K562 (cell line): ENCODE measurements around the gene AFDN. TPM values are rescaled to one million over a fixed set of nuclear protein-coding genes. Genes with fewer than 3 reads are reported as not detected.
A peak's percentile ranks its signal among the peaks of the same experiment; 100 is the strongest.

ENCODE experiments used
- ATAC-seq: fragments of 200-7000 bp; cut with Tn5 transposase; 3 replicates; pipeline ENCODE4 v1.9.1; 2020; ENCODE audit warnings: moderate library complexity
- BruUV-seq: library from RNA; stranded (reverse); fragments of 400-500 nt; replicated peaks from 2 replicates; lab custom pipeline; 2021; lab: Mats Ljungman, UMichigan
- CTCF ChIA-PET: fragments of 300-600 bp; formaldehyde crosslinking; extraction: SDS; loops from one replicate; lab custom pipeline; 2021; ENCODE audit warnings: low intra/inter-chr PET ratio; lab: Yijun Ruan, JAX
- POLR2A ChIA-PET: fragments of 300-600, 350-650 bp; sonication (Branson Sonifier 250); formaldehyde crosslinking; extraction: SDS; loops from one replicate; lab custom pipeline; 2021; ENCODE audit warnings: antibody characterized with exemption, inconsistent platforms; lab: Yijun Ruan, JAX
- DNase-seq, 4 experiments: peaks; one replicate each; pipeline versions ENCODE4 v3.0.0 to v3.0.0-alpha.2; 2011 to 2018; ENCODE audit warnings: low spot score in 3 of 4, mixed read lengths in 3 of 4; ENCODE audit errors: extremely low read depth in 1 of 4
- FAIRE-seq: peaks from 2 replicates; lab custom pipeline; 2011; peaks lifted over from hg19 to GRCh38; lab: Jason Lieb, UNC
- H2AFZ ChIP-seq: 2 replicates; pipeline ENCODE4 v1.6.0; 2011; ENCODE audit warnings: low read depth, low read length, control low read depth, inconsistent platforms
- H3K27ac ChIP-seq: fragments of 200-600 bp; 3 replicates; pipeline ENCODE4 v1.8.0; 2011; ENCODE audit warnings: low read depth, mild to moderate bottlenecking, control low read depth, inconsistent platforms, low read length, moderate library complexity, mixed read lengths; ENCODE audit errors: extremely low read depth
- H3K27me3 ChIP-seq, 2 experiments: fragments of 300-600 bp in 1 of 2; 2 replicates in 1 of 2; 3 replicates in 1 of 2; pipeline versions ENCODE4 v1.6.0 to v1.8.0; 2011; ENCODE audit warnings: inconsistent platforms in 2 of 2, low read length in 2 of 2, mild to moderate bottlenecking in 1 of 2, mixed read lengths in 1 of 2, moderate library complexity in 1 of 2; ENCODE audit not compliant: control insufficient read depth in 2 of 2, insufficient read depth in 2 of 2
- H3K36me3 ChIP-seq: fragments of 300-600 bp; 3 replicates; pipeline ENCODE4 v1.8.0; 2011; ENCODE audit warnings: mild to moderate bottlenecking, low read length, inconsistent platforms; ENCODE audit not compliant: control insufficient read depth, insufficient read depth
- H3K4me1 ChIP-seq, 2 experiments: fragments of 200-600 bp in 1 of 2; replicated peaks in 1 of 2; 2 replicates in 1 of 2; 3 replicates in 1 of 2; pipeline versions ENCODE4 v1.5.1 to v1.8.0; 2011; ENCODE audit warnings: inconsistent platforms in 2 of 2, low read length in 2 of 2, mild to moderate bottlenecking in 1 of 2, mixed read lengths in 1 of 2, moderate library complexity in 1 of 2; ENCODE audit not compliant: control insufficient read depth in 2 of 2, insufficient read depth in 2 of 2
- H3K4me2 ChIP-seq: 2 replicates; pipeline ENCODE4 v1.6.1; 2011; ENCODE audit warnings: low read length, control low read depth, inconsistent platforms, mixed read lengths; ENCODE audit not compliant: insufficient read depth
- H3K4me3 ChIP-seq: fragments of 200-600 bp; sonication (generic), shearing (Covaris generic); 2 replicates; pipeline ENCODE4 v1.5.1; 2016; ENCODE audit warnings: control low read depth, inconsistent platforms
- H3K79me2 ChIP-seq: fragments of 200-600 bp; 3 replicates; pipeline ENCODE4 v1.8.0; 2011; ENCODE audit warnings: low read length, inconsistent platforms; ENCODE audit not compliant: control insufficient read depth, insufficient read depth
- H3K9ac ChIP-seq, 2 experiments: 2 replicates each; pipeline versions ENCODE4 v1.6.0 to v1.6.1; 2011; ENCODE audit warnings: low read depth in 2 of 2, low read length in 2 of 2, control low read depth in 1 of 2, inconsistent platforms in 1 of 2, mild to moderate bottlenecking in 1 of 2, mixed read lengths in 1 of 2; ENCODE audit not compliant: insufficient read depth in 1 of 2
- H3K9me1 ChIP-seq: one replicate; pipeline ENCODE4 v1.6.0; 2011; ENCODE audit warnings: inconsistent platforms, mild to moderate bottlenecking, low read length, moderate library complexity; ENCODE audit not compliant: control insufficient read depth, insufficient read depth
- H3K9me3 ChIP-seq: replicated peaks from 2 replicates; pipeline ENCODE4 v1.5.1; 2011; ENCODE audit warnings: low read depth, low read length, inconsistent platforms; ENCODE audit not compliant: control insufficient read depth, insufficient read depth
- H4K20me1 ChIP-seq: replicated peaks from 2 replicates; pipeline ENCODE4 v1.6.1; 2011; ENCODE audit warnings: low read length, inconsistent platforms, mixed read lengths; ENCODE audit not compliant: control insufficient read depth, insufficient read depth
- C11orf30 ChIP-seq: fragments of 450-650 bp; IDR thresholded peaks from 2 replicates; pipeline ENCODE4 v1.6.1; 2016; ENCODE audit warnings: low read depth, mild to moderate bottlenecking
- CBX2 ChIP-seq: fragments of 200-600 bp; sonication (generic); IDR thresholded peaks from one replicate; pipeline ENCODE4 v1.6.1; 2012; ENCODE audit warnings: mild to moderate bottlenecking, low read length, inconsistent platforms; ENCODE audit not compliant: insufficient read depth, poor library complexity, severe bottlenecking
- RUNX1 ChIP-seq: sonication (generic); IDR thresholded peaks from 2 replicates; pipeline ENCODE4 v1.6.1; 2016; ENCODE audit warnings: antibody characterized with exemption, low read depth
- SAFB2 ChIP-seq: fragments of 200-400 bp; formaldehyde crosslinking; IDR thresholded peaks from 2 replicates; pipeline ENCODE4 v1.6.1; 2018; ENCODE audit warnings: borderline replicate concordance, low read length, low read depth, moderate library complexity; ENCODE audit not compliant: severe bottlenecking
- WGBS: fragments of 100-300 bp; shearing (Covaris generic); methylation state at CpG from one replicate; pipeline ENCODE4 v1.1.6; 2016; ENCODE audit warnings: low coverage, mixed read lengths; ENCODE audit not compliant: insufficient coverage; ENCODE audit errors: missing lambda C conversion rate; 5-methylcytosine and 5-hydroxymethylcytosine counted together
- in situ Hi-C: fragments of 300-500 bp; cut with MboI; formaldehyde crosslinking; loops from 4 replicates; pipeline ENCODE4 v1.15.0; 2018; ENCODE audit warnings: inconsistent platforms, mixed read lengths
- intact Hi-C: fragments of 100-400 bp; cut with micrococcal nuclease; formaldehyde crosslinking; loops from 2 replicates; pipeline ENCODE4 v1.14.2; 2022
- polyA plus RNA-seq, 8 experiments: library from polyadenylated mRNA; depleted of rRNA in 4 of 8; stranded (reverse) in 5 of 8; unstranded in 3 of 8; fragments of >200 nt; fragmentation: Nextera tagmentation in 2 of 8; fragmentation: Illumina TruSeq in 1 of 8; extraction: Ambion mirVana in 2 of 8; extraction: Trizol in 1 of 8; gene quantifications; 2 replicates each; pipeline versions ENCODE4 v1.2.1 to v1.2.3, GENCODE V29; 2011 to 2014; ENCODE audit warnings: inconsistent platforms in 1 of 8, missing spikeins in 1 of 8
- total RNA-seq, 7 experiments: library from RNA; depleted of rRNA in 6 of 7; stranded (reverse); fragments of >200 nt in 6 of 7; fragmentation: Illumina TruSeq in 2 of 7; extraction: Trizol in 2 of 7; gene quantifications; 2 replicates each; pipeline versions ENCODE4 v1.2.1 to v1.2.3, GENCODE V29; 2011 to 2021; ENCODE audit warnings: low replicate concordance in 1 of 7
- TF ChIP-seq, protein P1 (sequence below): fragments of 450-650 bp; conservative IDR thresholded peaks from 2 replicates; pipeline ENCODE4 v1.6.1; 2016; ENCODE audit warnings: missing genetic modification characterization, low read depth, mild to moderate bottlenecking, control low read depth, missing compliant biosample characterization

AFDN gene
- total and polyA plus RNA-seq, 9 of the 15 experiments (the other 6 are each of a cell fraction or from before 2014, with no cell fraction given) = 7.2 to 129 (median 105) TPM

DNA sequence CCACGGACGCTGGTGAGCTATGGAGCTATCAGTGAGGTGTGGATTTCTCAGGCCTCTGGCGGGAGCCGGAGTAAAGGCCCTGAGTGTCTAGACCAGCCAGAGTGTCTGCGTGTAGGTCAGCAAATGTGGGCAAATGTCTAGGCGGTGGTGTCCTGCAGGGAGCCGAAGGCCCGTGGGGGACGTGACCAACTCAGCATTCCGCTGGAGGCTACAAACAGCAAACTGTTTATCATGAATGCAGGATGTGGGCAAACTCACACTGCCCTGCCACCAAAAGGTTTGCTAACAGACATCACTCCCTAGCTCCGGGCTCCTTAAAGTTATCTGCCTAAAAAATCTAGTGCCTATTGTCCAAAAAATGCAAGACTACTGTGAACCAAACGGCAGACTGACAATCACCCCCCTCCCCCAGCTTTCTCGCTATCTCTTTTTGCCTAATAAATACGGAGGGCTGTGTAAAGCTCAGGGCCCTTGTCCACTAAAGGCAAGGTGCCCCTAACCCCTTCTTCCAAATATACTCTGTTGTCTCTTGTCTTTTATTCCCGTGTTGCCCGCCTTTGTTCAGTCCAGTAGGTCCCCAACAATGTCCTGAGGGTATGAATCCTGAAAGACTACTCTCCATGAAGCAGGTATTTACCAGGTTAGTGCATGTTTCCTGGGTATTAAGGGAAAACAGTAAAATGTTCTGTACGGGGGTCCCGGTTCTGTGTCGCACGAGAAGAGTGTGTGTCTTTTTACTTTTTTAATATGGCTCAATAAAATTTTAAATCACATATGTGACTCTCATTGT is 29.0 kb upstream of the AFDN start:
- H3K27me3 ChIP-seq = peaks cover 69 to 75% of the 10 kb centered on the region in 2 experiments
- intact Hi-C loops (no loop called here), in situ Hi-C loops (no loop called here)
- DNase-seq (no peak), FAIRE-seq (no peak), ATAC-seq (0 out of 3 replicates have a peak, but pooled peaks have one; percentile 7)
- H3K4me3 ChIP-seq = no peak overlapping the region
- ChIA-PET CTCF (no interaction called here), POLR2A (interaction anchor here (0.6 to 1.8 kb wide), 8 partner anchors 10 to 207 kb away, joined by 3 to 5 read pairs (median 3); no protein-coding TSS in a partner anchor)
- no peak overlapping the region for H3K4me2 ChIP-seq
- H3K27ac ChIP-seq = no peak overlapping the region
- BruUV-seq = no TSS peak
- H4K20me1 ChIP-seq = no peaks in the 10 kb centered on the region; the same call in 1 of the 2 replicates
- WGBS = 45% methylated on average over 20 of the region's 20 CpGs
- no peaks in the 10 kb centered on the region for H3K79me2 ChIP-seq
- no peak overlapping the region for H3K9ac ChIP-seq
- peaks cover 0 to 26% of the 10 kb centered on the region in 2 experiments; a peak in 3 of 5 replicates for H3K4me1 ChIP-seq
- H2AFZ ChIP-seq = no peak overlapping the region
- no peaks in the 10 kb centered on the region for H3K9me1 ChIP-seq
- no peaks in the 10 kb centered on the region for H3K9me3 ChIP-seq
- no peaks in the 10 kb centered on the region for H3K36me3 ChIP-seq
- TF ChIP-seq CBX2 (peak; percentile 24), SAFB2 (no peak), RUNX1 (no peak), C11orf30 (no peak)
- TF ChIP-seq, protein P1, sequence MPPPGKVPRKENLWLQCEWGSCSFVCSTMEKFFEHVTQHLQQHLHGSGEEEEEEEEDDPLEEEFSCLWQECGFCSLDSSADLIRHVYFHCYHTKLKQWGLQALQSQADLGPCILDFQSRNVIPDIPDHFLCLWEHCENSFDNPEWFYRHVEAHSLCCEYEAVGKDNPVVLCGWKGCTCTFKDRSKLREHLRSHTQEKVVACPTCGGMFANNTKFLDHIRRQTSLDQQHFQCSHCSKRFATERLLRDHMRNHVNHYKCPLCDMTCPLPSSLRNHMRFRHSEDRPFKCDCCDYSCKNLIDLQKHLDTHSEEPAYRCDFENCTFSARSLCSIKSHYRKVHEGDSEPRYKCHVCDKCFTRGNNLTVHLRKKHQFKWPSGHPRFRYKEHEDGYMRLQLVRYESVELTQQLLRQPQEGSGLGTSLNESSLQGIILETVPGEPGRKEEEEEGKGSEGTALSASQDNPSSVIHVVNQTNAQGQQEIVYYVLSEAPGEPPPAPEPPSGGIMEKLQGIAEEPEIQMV (tag) = no peak
